ENCODE data around the gene NAE1.

DNA sequence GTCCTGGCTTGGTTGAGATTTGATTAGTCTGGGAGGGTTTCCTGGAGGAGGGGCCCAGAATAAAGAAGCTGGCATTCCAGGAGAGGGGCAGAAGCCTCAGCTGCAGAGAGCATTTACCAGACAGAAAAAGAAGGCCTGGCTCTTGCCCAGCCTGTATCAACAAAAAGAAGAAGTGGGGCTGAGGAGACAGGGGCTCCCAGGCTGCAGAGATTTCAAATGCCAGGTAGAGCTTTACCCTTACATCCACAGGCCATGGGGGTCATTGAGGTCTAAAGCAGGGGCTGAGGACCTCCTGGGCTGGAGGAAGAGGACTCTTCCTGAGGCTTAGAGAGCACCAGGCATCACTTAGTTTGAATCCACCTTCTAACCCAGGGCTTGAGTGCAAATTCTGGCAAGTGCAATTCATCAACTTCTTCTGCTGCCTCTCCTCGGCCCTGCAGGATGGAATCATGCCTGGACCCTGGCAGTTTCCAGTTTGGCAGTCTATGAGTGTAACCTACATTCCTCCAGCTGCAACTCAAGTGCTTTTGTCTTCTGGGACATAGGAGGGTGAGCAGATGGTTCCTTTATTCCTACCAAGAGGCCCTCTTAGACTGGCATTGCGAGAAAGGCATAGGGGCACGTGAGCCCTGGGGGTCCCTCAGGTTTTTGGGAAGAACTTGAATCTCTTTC lies 28.8 kb upstream of the NAE1 start:
- TF ChIP-seq, protein P1, sequence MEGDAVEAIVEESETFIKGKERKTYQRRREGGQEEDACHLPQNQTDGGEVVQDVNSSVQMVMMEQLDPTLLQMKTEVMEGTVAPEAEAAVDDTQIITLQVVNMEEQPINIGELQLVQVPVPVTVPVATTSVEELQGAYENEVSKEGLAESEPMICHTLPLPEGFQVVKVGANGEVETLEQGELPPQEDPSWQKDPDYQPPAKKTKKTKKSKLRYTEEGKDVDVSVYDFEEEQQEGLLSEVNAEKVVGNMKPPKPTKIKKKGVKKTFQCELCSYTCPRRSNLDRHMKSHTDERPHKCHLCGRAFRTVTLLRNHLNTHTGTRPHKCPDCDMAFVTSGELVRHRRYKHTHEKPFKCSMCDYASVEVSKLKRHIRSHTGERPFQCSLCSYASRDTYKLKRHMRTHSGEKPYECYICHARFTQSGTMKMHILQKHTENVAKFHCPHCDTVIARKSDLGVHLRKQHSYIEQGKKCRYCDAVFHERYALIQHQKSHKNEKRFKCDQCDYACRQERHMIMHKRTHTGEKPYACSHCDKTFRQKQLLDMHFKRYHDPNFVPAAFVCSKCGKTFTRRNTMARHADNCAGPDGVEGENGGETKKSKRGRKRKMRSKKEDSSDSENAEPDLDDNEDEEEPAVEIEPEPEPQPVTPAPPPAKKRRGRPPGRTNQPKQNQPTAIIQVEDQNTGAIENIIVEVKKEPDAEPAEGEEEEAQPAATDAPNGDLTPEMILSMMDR (conservative IDR thresholded peaks at IDR 0.05; ENCODE audit: low read length), result no peak
- TF ChIP-seq EZH2phosphoT487 (IDR thresholded peaks at IDR 0.05; ENCODE audit: borderline replicate concordance), result no peak
